HEK293 (cell line): ENCODE data around the gene NANOS2.

Experiments
- BCL11B ChIP-seq: fragments of 450-650 bp; formaldehyde crosslinking; IDR thresholded peaks from 2 replicates; pipeline ENCODE4 v1.5.1; 2016; ENCODE audit warnings: low read depth, missing biosample characterization, missing genetic modification characterization
- GLI4 ChIP-seq: fragments of 450-650 bp; formaldehyde crosslinking; IDR thresholded peaks from 2 replicates; pipeline ENCODE4 v1.5.1; 2016; ENCODE audit warnings: missing biosample characterization, missing genetic modification characterization
- GLIS2 ChIP-seq: fragments of 450-650 bp; formaldehyde crosslinking; IDR thresholded peaks from 2 replicates; pipeline ENCODE4 v1.5.1; 2016; ENCODE audit warnings: missing biosample characterization, missing genetic modification characterization
- KLF16 ChIP-seq: fragments of 450-650 bp; formaldehyde crosslinking; IDR thresholded peaks from 2 replicates; pipeline ENCODE4 v1.5.1; 2017; ENCODE audit warnings: missing biosample characterization, missing genetic modification characterization
- KLF9 ChIP-seq: fragments of 450-650 bp; formaldehyde crosslinking; IDR thresholded peaks from 2 replicates; pipeline ENCODE4 v1.5.1; 2016; ENCODE audit warnings: missing biosample characterization, missing genetic modification characterization, low read depth
- SP7 ChIP-seq: fragments of 450-650 bp; formaldehyde crosslinking; IDR thresholded peaks from 2 replicates; pipeline ENCODE4 v1.5.1; 2016; ENCODE audit warnings: missing biosample characterization, missing genetic modification characterization
- ZNF138 ChIP-seq: fragments of 450-650 bp; formaldehyde crosslinking; IDR thresholded peaks from 2 replicates; pipeline ENCODE4 v1.5.1; 2016; ENCODE audit warnings: missing biosample characterization, missing genetic modification characterization, borderline replicate concordance
- ZNF157 ChIP-seq: fragments of 450-650 bp; formaldehyde crosslinking; IDR thresholded peaks from 2 replicates; pipeline ENCODE4 v1.5.1; 2016; ENCODE audit warnings: missing biosample characterization, missing genetic modification characterization
- ZNF335 ChIP-seq: fragments of 450-650 bp; formaldehyde crosslinking; conservative IDR thresholded peaks from 2 replicates; pipeline ENCODE4 v1.5.1; 2016; ENCODE audit warnings: missing biosample characterization, missing genetic modification characterization
- ZNF366 ChIP-seq: fragments of 450-650 bp; formaldehyde crosslinking; conservative IDR thresholded peaks from 2 replicates; pipeline ENCODE4 v1.5.1; 2016; ENCODE audit warnings: missing biosample characterization, missing genetic modification characterization
- ZNF423 ChIP-seq: fragments of 450-650 bp; formaldehyde crosslinking; IDR thresholded peaks from 2 replicates; pipeline ENCODE4 v1.5.1; 2016; ENCODE audit warnings: missing biosample characterization, missing genetic modification characterization
- ZNF560 ChIP-seq: fragments of 450-650 bp; formaldehyde crosslinking; IDR thresholded peaks from 2 replicates; pipeline ENCODE4 v1.5.1; 2017; ENCODE audit warnings: missing biosample characterization, missing genetic modification characterization, borderline replicate concordance
- ZNF596 ChIP-seq: fragments of 450-650 bp; IDR thresholded peaks from 2 replicates; pipeline ENCODE4 v1.5.0; 2018; ENCODE audit warnings: missing biosample characterization, mild to moderate bottlenecking, missing genetic modification characterization, moderate library complexity
- ZNF660 ChIP-seq: fragments of 450-650 bp; IDR thresholded peaks from 2 replicates; pipeline ENCODE4 v1.5.1; 2018; ENCODE audit warnings: missing biosample characterization, mild to moderate bottlenecking, missing genetic modification characterization
- ZNF791 ChIP-seq: fragments of 450-650 bp; formaldehyde crosslinking; IDR thresholded peaks from 2 replicates; pipeline ENCODE4 v1.5.1; 2016; ENCODE audit warnings: missing biosample characterization, missing genetic modification characterization
- ZNF830 ChIP-seq: fragments of 450-650 bp; IDR thresholded peaks from 2 replicates; pipeline ENCODE4 v1.5.0; 2018; ENCODE audit warnings: missing biosample characterization, missing genetic modification characterization, low read depth, mild to moderate bottlenecking, moderate library complexity
- TF ChIP-seq, protein P1 (sequence below): fragments of 450-650 bp; formaldehyde crosslinking; IDR thresholded peaks from 2 replicates; pipeline ENCODE4 v1.5.1; 2016; ENCODE audit warnings: missing biosample characterization, missing genetic modification characterization
- TF ChIP-seq, protein P2 (sequence below): fragments of 450-650 bp; formaldehyde crosslinking; IDR thresholded peaks from 2 replicates; pipeline ENCODE4 v1.5.1; 2016; ENCODE audit warnings: missing biosample characterization, missing genetic modification characterization
- TF ChIP-seq, protein P3 (sequence below): fragments of 450-650 bp; formaldehyde crosslinking; IDR thresholded peaks from 2 replicates; pipeline ENCODE4 v1.5.1; 2016; ENCODE audit warnings: missing biosample characterization, missing genetic modification characterization
- TF ChIP-seq, protein P4 (sequence below): fragments of 450-650 bp; formaldehyde crosslinking; IDR thresholded peaks from 2 replicates; pipeline ENCODE4 v1.5.1; 2016; ENCODE audit warnings: missing biosample characterization, missing genetic modification characterization
- TF ChIP-seq, protein P5 (sequence below): fragments of 450-650 bp; formaldehyde crosslinking; IDR thresholded peaks from 2 replicates; pipeline ENCODE4 v1.5.1; 2017; ENCODE audit warnings: missing biosample characterization, missing genetic modification characterization
- TF ChIP-seq, protein P6 (sequence below): fragments of 450-650 bp; formaldehyde crosslinking; IDR thresholded peaks from 2 replicates; pipeline ENCODE4 v1.5.1; 2017; ENCODE audit warnings: missing biosample characterization, mild to moderate bottlenecking, missing genetic modification characterization, moderate library complexity
- TF ChIP-seq, protein P7 (sequence below): fragments of 450-650 bp; formaldehyde crosslinking; conservative IDR thresholded peaks from 2 replicates; pipeline ENCODE4 v1.5.1; 2016; ENCODE audit warnings: low read depth, missing biosample characterization, missing genetic modification characterization

NANOS2 gene

DNA sequence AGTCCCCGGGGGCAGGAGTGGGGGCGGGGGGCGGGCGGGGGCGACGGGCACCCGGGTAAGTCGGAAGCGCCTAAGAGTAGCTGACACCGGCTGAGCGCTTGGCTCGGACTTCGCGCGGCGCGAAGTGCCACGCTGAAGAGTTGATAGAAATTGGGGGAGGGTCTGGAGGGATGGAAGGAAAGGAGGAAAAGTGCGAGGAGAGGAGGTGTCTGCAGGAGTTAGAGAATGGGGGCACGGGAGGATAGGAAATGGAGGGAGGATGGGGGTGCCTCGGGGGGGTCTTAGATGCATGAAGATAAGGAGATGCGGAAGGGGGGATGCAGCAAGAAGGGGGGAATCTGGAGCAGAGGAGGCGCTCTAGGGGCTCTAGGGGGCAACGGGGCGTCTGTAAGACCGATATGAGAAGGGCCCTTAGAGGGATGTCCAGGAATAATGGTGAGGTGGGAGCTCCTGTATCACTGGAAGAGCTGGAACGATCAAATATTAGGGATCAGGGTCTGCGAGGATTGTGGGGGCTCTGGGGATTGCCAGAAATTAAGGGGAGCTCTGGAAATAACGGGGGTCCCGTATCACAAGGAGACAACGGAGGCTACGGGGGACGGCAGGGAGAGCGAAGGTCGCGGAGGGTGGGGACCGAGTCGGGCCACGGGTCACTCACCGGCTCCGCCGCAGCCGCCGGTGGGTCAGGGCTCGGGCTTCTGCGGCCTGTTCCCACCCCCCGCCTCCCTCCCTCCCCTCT is 12.5 kb downstream of the NANOS2 start, which contains the start of gene MYPOP (continued):
- TF ChIP-seq, protein P1, sequence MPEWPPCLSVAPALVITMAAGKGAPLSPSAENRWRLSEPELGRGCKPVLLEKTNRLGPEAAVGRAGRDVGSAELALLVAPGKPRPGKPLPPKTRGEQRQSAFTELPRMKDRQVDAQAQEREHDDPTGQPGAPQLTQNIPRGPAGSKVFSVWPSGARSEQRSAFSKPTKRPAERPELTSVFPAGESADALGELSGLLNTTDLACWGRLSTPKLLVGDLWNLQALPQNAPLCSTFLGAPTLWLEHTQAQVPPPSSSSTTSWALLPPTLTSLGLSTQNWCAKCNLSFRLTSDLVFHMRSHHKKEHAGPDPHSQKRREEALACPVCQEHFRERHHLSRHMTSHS: no peak
- TF ChIP-seq ZNF791 (tag by site-specific recombination) (no peak), ZNF366 (tag by site-specific recombination) (peak; percentile 64), ZNF660 (tag by site-specific recombination) (0 out of 2 replicates have a peak, but pooled peaks have one; percentile 11), ZNF423 (no peak), KLF16 (tag by site-specific recombination) (0 out of 2 replicates have a peak, but pooled peaks have one; percentile 16), ZNF138 (tag by site-specific recombination) (no peak), ZNF157 (tag by site-specific recombination) (0 out of 2 replicates have a peak, but pooled peaks have one; percentile 31), BCL11B (tag by site-specific recombination) (peak; percentile 59; the same call in 1 of the 2 replicates), ZNF596 (tag by site-specific recombination) (no peak), GLIS2 (tag by site-specific recombination) (0 out of 2 replicates have a peak, but pooled peaks have one; percentile 25), ZNF830 (tag by site-specific recombination) (no peak), SP7 (peak; percentile 15; the same call in 1 of the 2 replicates), ZNF560 (tag by site-specific recombination) (no peak), GLI4 (tag by site-specific recombination) (no peak), KLF9 (tag by site-specific recombination) (peak; percentile 46), ZNF335 (tag by site-specific recombination) (peak; percentile 98)
- TF ChIP-seq, protein P2, sequence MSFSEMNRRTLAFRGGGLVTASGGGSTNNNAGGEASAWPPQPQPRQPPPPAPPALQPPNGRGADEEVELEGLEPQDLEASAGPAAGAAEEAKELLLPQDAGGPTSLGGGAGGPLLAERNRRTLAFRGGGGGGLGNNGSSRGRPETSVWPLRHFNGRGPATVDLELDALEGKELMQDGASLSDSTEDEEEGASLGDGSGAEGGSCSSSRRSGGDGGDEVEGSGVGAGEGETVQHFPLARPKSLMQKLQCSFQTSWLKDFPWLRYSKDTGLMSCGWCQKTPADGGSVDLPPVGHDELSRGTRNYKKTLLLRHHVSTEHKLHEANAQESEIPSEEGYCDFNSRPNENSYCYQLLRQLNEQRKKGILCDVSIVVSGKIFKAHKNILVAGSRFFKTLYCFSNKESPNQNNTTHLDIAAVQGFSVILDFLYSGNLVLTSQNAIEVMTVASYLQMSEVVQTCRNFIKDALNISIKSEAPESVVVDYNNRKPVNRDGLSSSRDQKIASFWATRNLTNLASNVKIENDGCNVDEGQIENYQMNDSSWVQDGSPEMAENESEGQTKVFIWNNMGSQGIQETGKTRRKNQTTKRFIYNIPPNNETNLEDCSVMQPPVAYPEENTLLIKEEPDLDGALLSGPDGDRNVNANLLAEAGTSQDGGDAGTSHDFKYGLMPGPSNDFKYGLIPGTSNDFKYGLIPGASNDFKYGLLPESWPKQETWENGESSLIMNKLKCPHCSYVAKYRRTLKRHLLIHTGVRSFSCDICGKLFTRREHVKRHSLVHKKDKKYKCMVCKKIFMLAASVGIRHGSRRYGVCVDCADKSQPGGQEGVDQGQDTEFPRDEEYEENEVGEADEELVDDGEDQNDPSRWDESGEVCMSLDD (tag by site-specific recombination): peak; percentile 84
- TF ChIP-seq, protein P3, sequence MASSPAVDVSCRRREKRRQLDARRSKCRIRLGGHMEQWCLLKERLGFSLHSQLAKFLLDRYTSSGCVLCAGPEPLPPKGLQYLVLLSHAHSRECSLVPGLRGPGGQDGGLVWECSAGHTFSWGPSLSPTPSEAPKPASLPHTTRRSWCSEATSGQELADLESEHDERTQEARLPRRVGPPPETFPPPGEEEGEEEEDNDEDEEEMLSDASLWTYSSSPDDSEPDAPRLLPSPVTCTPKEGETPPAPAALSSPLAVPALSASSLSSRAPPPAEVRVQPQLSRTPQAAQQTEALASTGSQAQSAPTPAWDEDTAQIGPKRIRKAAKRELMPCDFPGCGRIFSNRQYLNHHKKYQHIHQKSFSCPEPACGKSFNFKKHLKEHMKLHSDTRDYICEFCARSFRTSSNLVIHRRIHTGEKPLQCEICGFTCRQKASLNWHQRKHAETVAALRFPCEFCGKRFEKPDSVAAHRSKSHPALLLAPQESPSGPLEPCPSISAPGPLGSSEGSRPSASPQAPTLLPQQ: peak; percentile 17; the same call in 1 of the 2 replicates
- TF ChIP-seq, protein P4, sequence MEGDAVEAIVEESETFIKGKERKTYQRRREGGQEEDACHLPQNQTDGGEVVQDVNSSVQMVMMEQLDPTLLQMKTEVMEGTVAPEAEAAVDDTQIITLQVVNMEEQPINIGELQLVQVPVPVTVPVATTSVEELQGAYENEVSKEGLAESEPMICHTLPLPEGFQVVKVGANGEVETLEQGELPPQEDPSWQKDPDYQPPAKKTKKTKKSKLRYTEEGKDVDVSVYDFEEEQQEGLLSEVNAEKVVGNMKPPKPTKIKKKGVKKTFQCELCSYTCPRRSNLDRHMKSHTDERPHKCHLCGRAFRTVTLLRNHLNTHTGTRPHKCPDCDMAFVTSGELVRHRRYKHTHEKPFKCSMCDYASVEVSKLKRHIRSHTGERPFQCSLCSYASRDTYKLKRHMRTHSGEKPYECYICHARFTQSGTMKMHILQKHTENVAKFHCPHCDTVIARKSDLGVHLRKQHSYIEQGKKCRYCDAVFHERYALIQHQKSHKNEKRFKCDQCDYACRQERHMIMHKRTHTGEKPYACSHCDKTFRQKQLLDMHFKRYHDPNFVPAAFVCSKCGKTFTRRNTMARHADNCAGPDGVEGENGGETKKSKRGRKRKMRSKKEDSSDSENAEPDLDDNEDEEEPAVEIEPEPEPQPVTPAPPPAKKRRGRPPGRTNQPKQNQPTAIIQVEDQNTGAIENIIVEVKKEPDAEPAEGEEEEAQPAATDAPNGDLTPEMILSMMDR (tag by site-specific recombination): peak; percentile 39
- TF ChIP-seq, protein P5, sequence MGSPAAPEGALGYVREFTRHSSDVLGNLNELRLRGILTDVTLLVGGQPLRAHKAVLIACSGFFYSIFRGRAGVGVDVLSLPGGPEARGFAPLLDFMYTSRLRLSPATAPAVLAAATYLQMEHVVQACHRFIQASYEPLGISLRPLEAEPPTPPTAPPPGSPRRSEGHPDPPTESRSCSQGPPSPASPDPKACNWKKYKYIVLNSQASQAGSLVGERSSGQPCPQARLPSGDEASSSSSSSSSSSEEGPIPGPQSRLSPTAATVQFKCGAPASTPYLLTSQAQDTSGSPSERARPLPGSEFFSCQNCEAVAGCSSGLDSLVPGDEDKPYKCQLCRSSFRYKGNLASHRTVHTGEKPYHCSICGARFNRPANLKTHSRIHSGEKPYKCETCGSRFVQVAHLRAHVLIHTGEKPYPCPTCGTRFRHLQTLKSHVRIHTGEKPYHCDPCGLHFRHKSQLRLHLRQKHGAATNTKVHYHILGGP (tag by site-specific recombination): 0 out of 2 replicates have a peak, but pooled peaks have one; percentile 9
- TF ChIP-seq, protein P6, sequence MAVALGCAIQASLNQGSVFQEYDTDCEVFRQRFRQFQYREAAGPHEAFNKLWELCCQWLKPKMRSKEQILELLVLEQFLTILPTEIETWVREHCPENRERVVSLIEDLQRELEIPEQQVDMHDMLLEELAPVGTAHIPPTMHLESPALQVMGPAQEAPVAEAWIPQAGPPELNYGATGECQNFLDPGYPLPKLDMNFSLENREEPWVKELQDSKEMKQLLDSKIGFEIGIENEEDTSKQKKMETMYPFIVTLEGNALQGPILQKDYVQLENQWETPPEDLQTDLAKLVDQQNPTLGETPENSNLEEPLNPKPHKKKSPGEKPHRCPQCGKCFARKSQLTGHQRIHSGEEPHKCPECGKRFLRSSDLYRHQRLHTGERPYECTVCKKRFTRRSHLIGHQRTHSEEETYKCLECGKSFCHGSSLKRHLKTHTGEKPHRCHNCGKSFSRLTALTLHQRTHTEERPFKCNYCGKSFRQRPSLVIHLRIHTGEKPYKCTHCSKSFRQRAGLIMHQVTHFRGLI (tag by site-specific recombination): peak; percentile 98
- TF ChIP-seq, protein P7, sequence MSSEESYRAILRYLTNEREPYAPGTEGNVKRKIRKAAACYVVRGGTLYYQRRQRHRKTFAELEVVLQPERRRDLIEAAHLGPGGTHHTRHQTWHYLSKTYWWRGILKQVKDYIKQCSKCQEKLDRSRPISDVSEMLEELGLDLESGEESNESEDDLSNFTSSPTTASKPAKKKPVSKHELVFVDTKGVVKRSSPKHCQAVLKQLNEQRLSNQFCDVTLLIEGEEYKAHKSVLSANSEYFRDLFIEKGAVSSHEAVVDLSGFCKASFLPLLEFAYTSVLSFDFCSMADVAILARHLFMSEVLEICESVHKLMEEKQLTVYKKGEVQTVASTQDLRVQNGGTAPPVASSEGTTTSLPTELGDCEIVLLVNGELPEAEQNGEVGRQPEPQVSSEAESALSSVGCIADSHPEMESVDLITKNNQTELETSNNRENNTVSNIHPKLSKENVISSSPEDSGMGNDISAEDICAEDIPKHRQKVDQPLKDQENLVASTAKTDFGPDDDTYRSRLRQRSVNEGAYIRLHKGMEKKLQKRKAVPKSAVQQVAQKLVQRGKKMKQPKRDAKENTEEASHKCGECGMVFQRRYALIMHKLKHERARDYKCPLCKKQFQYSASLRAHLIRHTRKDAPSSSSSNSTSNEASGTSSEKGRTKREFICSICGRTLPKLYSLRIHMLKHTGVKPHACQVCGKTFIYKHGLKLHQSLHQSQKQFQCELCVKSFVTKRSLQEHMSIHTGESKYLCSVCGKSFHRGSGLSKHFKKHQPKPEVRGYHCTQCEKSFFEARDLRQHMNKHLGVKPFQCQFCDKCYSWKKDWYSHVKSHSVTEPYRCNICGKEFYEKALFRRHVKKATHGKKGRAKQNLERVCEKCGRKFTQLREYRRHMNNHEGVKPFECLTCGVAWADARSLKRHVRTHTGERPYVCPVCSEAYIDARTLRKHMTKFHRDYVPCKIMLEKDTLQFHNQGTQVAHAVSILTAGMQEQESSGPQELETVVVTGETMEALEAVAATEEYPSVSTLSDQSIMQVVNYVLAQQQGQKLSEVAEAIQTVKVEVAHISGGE (tag by site-specific recombination): 0 out of 2 replicates have a peak, but pooled peaks have one; percentile 12
